Keratinocyte (primary cell): ENCODE measurements around the gene WAC. TPM values are rescaled to one million over a fixed set of nuclear protein-coding genes. Genes with fewer than 3 reads are reported as not detected.

Experiments
- DNase-seq: peaks from one replicate; pipeline ENCODE4 v3.0.0-alpha.2; 2011; ENCODE audit warnings: low read depth, missing footprints, low spot score
- FAIRE-seq: peaks from 2 replicates; lab custom pipeline; 2011; peaks lifted over from hg19 to GRCh38; lab: Jason Lieb, UNC
- H2AFZ ChIP-seq: 2 replicates; pipeline ENCODE4 v1.6.0; 2012; ENCODE audit warnings: low read length, control low read depth, inconsistent platforms; ENCODE audit not compliant: control insufficient read depth
- H3K27ac ChIP-seq: 2 replicates; pipeline ENCODE4 v1.5.1; 2011; ENCODE audit warnings: low read length; ENCODE audit not compliant: control insufficient read depth, insufficient read depth
- H3K27me3 ChIP-seq: 3 replicates; pipeline ENCODE4 v1.6.0; 2011; ENCODE audit warnings: low read length; ENCODE audit not compliant: control insufficient read depth, insufficient read depth; ENCODE audit errors: extremely low read depth
- H3K36me3 ChIP-seq, 2 experiments: 2 replicates in 1 of 2; 3 replicates in 1 of 2; pipeline ENCODE4 v1.5.1; 2011; ENCODE audit warnings: low read length in 2 of 2, mild to moderate bottlenecking in 1 of 2; ENCODE audit not compliant: control insufficient read depth in 2 of 2, insufficient read depth in 2 of 2; ENCODE audit errors: extremely low read depth in 1 of 2
- H3K4me1 ChIP-seq: 3 replicates; pipeline ENCODE4 v1.5.1; 2011; ENCODE audit warnings: low read length; ENCODE audit not compliant: control insufficient read depth, insufficient read depth; ENCODE audit errors: extremely low read depth
- H3K4me2 ChIP-seq: 3 replicates; pipeline ENCODE4 v1.6.0; 2011; ENCODE audit warnings: low read depth, low read length; ENCODE audit not compliant: control insufficient read depth, insufficient read depth; ENCODE audit errors: extremely low read depth
- H3K4me3 ChIP-seq, 3 experiments: fragments of 200-600 bp in 1 of 3; sonication (generic) in 1 of 3; 2 replicates in 2 of 3; 3 replicates in 1 of 3; pipeline ENCODE4 v1.5.1; 2011 to 2016; ENCODE audit warnings: low read length in 3 of 3, mild to moderate bottlenecking in 3 of 3, control low read depth in 2 of 3, inconsistent platforms in 1 of 3, low read depth in 1 of 3, mixed read lengths in 1 of 3, mixed run types in 1 of 3, moderate library complexity in 1 of 3; ENCODE audit not compliant: control insufficient read depth in 2 of 3, insufficient read depth in 2 of 3; ENCODE audit errors: extremely low read depth in 1 of 3
- H3K79me2 ChIP-seq: 2 replicates; pipeline ENCODE4 v1.6.0; 2012; ENCODE audit warnings: low read length; ENCODE audit not compliant: control insufficient read depth, insufficient read depth
- H3K9ac ChIP-seq: 3 replicates; pipeline ENCODE4 v1.6.0; 2011; ENCODE audit warnings: low read length; ENCODE audit not compliant: control insufficient read depth, insufficient read depth; ENCODE audit errors: extremely low read depth
- H3K9me1 ChIP-seq: 3 replicates; pipeline ENCODE4 v1.6.0; 2011; ENCODE audit warnings: low read length; ENCODE audit not compliant: control insufficient read depth, insufficient read depth; ENCODE audit errors: extremely low read depth
- H3K9me3 ChIP-seq: 2 replicates; pipeline ENCODE4 v1.5.1; 2012; ENCODE audit warnings: low read depth, low read length; ENCODE audit not compliant: control insufficient read depth
- H4K20me1 ChIP-seq: 3 replicates; pipeline ENCODE4 v1.6.0; 2011; ENCODE audit warnings: low read length; ENCODE audit not compliant: control insufficient read depth, insufficient read depth; ENCODE audit errors: extremely low read depth
- EZH2 ChIP-seq: IDR thresholded peaks from one replicate; pipeline ENCODE4 v1.6.1; 2012; ENCODE audit warnings: inconsistent platforms, mild to moderate bottlenecking, low read length, moderate library complexity
- dilution Hi-C: fragments of 300-500 bp; cut with MboI; formaldehyde crosslinking; loops from one replicate; pipeline ENCODE4 v1.7.0; 2020; ENCODE audit warnings: low sequenced_read_pairs; ENCODE audit not compliant: extremely low pct_ligation_motif_present
- polyA plus RNA-seq, 5 experiments: library from polyadenylated mRNA; depleted of rRNA in 3 of 5; stranded (reverse) in 3 of 5; stranded (forward) in 1 of 5; unstranded in 1 of 5; fragments of >200 nt; gene quantifications; 1 replicate in 1 of 5; 2 replicates in 3 of 5; 3 replicates in 1 of 5; pipeline versions ENCODE4 v1.2.1 to v1.2.3, GENCODE V29; 2011 to 2012; ENCODE audit warnings: missing spikeins in 2 of 5, low read depth in 1 of 5, low replicate concordance in 1 of 5
- TF ChIP-seq, protein P1 (sequence below), 3 experiments: IDR thresholded peaks in 1 of 3; conservative IDR thresholded peaks in 1 of 3; optimal IDR thresholded peaks in 1 of 3; 2 replicates in 2 of 3; 3 replicates in 1 of 3; pipeline versions ENCODE3 to v1.5.1; 2011; ENCODE audit warnings: low read length in 3 of 3, mild to moderate bottlenecking in 3 of 3, moderate library complexity in 2 of 3, control low read depth in 1 of 3, inconsistent platforms in 1 of 3; ENCODE audit not compliant: insufficient read depth in 2 of 3; ENCODE audit errors: extremely low read depth in 1 of 3

WAC gene
- polyA plus RNA-seq, 1 donor (not counting 4 experiments of a cell fraction or from before 2014, with no cell fraction given): 80.8 TPM

DNA sequence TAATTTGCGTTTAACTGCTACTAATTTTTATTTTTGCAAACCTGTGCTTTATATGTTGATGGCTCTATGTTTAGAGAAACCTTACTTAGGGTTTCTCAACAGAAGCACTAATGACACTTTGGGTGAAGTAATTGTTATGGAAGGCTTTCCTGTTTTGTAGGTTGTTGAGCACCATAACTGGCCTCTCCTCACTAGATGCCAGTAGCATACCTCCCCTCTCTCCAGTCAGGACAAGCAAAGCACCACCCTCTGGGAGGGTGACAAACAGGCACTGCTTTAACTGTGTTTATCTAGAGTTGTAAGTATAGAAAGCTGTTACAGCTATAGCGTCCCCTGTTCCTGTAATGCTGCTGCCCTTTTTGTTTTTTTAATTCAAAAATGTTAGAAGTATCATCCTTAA lies 60.9 kb downstream of the WAC start:
- Histone ChIP-seq H3K4me2 (no peak overlapping the region), H2AFZ (no peak overlapping the region), H3K9ac (no peak overlapping the region), H3K9me3 (no peaks in the 10 kb centered on the region), H3K4me3 (no peak overlapping the region), H3K27me3 (no peaks in the 10 kb centered on the region), H3K9me1 (peaks cover 2% of the 10 kb centered on the region), H3K27ac (no peak overlapping the region), H3K4me1 (peaks cover 9% of the 10 kb centered on the region), H3K79me2 (peaks cover 77% of the 10 kb centered on the region), H3K36me3 (peaks cover 8 to 10% of the 10 kb centered on the region in 2 experiments), H4K20me1 (peaks cover 10% of the 10 kb centered on the region)
- TF ChIP-seq, protein P1, sequence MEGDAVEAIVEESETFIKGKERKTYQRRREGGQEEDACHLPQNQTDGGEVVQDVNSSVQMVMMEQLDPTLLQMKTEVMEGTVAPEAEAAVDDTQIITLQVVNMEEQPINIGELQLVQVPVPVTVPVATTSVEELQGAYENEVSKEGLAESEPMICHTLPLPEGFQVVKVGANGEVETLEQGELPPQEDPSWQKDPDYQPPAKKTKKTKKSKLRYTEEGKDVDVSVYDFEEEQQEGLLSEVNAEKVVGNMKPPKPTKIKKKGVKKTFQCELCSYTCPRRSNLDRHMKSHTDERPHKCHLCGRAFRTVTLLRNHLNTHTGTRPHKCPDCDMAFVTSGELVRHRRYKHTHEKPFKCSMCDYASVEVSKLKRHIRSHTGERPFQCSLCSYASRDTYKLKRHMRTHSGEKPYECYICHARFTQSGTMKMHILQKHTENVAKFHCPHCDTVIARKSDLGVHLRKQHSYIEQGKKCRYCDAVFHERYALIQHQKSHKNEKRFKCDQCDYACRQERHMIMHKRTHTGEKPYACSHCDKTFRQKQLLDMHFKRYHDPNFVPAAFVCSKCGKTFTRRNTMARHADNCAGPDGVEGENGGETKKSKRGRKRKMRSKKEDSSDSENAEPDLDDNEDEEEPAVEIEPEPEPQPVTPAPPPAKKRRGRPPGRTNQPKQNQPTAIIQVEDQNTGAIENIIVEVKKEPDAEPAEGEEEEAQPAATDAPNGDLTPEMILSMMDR (optimal IDR thresholded peaks at IDR 0.05 in 1 of 3, IDR thresholded peaks at IDR 0.05 in 1 of 3, conservative IDR thresholded peaks at IDR 0.05 in 1 of 3; ENCODE audit: extremely low read depth in 1 of 3, insufficient read depth in 2 of 3, low read length in 3 of 3): no peak
- TF ChIP-seq EZH2: no peak
- FAIRE-seq (peak; percentile 46), DNase-seq (no peak)
- dilution Hi-C loops: no loop called here

DNA sequence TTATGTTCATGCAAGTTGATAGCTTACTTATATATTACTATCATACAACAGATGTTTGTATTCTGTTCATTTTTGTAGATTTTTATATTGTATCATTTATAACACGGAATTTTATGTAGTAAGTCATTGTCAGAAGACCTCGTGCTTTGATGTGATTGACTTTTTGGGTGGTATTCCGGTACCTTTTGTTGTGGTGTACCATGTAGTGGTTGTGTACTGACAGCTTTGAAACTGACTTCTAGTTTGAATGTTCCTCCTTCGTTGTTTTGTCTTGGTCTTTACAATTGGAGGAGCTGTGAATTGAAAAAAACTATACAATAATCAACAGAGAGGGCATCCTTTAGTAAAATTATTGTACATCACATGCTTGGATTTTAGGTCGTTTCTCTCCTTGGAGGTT lies 61.5 kb downstream of the WAC start:
- dilution Hi-C loops: no loop called here
- Histone ChIP-seq H3K79me2 (peaks cover 78% of the 10 kb centered on the region), H3K4me1 (peaks cover 9% of the 10 kb centered on the region), H3K9me3 (no peaks in the 10 kb centered on the region), H3K27me3 (no peaks in the 10 kb centered on the region), H2AFZ (no peak overlapping the region), H3K36me3 (peaks cover 8 to 13% of the 10 kb centered on the region in 2 experiments), H3K9ac (no peak overlapping the region), H3K4me3 (no peak overlapping the region), H4K20me1 (peaks cover 13% of the 10 kb centered on the region), H3K4me2 (no peak overlapping the region), H3K9me1 (peaks cover 2% of the 10 kb centered on the region), H3K27ac (no peak overlapping the region)
- TF ChIP-seq, protein P1 (optimal IDR thresholded peaks at IDR 0.05 in 1 of 3, IDR thresholded peaks at IDR 0.05 in 1 of 3, conservative IDR thresholded peaks at IDR 0.05 in 1 of 3; ENCODE audit: extremely low read depth in 1 of 3, insufficient read depth in 2 of 3, low read length in 3 of 3): no peak
- no peak for TF ChIP-seq EZH2
- FAIRE-seq: no peak
- no peak for DNase-seq
